Measurements from ENCODE around the gene BRF1.

BRF1 gene

DNA sequence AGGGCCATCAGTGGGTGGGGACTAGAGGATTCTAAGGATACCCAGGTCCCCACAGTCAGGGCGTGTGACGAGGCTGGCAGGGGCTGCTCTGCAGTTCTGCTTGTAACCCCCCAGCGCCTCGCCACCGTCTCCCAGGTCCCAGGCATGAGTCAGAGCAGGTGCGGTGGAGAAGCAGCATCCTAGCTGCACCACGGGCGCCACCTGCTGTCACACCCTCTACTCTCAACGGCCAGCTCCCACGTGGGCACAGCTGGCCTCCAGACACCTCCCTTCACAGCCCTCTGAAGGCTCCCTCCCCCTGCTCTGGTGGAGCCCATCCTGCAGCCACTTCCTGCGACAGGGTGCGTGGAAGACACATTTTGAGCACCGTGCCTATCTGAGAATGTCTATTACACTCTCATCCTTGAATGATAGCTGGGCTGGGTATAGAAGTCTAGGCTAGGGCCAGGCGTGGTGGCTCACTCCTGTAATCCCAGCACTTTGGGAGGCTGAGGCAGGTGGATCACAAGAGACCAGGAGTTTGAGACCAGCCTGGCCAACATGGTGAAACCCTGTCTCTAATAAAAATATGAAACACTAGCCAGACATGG, 112.8 kb downstream of the BRF1 start:
- DNase-seq: no peak

DNA sequence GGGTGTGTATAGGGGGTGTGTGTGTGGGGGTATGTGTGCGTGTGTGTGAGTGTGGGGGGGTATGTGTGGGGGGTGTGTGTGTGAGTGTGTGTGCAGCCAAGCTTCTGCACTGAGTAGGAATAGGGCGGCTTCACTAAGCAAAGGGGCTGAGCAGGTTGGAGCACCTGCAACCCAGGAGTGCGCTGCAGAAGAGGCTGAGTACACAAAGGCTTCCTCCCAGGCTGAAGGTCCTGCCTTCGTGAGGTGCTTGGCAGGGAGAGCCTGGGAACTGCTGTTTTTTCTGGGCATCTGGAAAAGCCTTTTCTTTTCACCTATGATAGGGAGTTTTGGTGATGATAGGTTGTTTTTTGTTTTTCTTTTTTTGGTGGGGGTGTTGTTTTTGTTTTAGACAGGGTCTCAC, 113.7 kb downstream of the BRF1 start:
- no peak for DNase-seq

DNA sequence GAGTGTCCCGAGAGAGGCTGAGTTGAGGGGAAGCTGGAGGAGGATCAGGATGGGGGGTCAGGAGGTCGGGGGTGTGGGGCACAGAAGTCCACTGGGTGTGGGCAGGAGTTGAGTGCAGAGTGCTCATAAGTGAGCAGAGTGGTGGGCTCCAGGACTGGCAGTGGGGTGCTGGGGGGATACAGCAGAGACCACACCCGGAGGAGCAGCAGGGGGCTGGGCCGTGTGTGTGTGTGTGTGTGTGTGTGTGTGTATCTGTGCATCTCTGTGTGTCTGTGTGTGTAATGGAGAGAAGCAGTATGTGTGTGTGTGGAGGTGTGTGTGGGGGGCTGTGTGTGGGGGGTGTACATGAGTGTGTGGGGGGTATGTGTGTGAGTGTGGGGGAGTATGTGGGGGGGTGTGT, 114.8 kb downstream of the BRF1 start:
- no peak for DNase-seq

DNA sequence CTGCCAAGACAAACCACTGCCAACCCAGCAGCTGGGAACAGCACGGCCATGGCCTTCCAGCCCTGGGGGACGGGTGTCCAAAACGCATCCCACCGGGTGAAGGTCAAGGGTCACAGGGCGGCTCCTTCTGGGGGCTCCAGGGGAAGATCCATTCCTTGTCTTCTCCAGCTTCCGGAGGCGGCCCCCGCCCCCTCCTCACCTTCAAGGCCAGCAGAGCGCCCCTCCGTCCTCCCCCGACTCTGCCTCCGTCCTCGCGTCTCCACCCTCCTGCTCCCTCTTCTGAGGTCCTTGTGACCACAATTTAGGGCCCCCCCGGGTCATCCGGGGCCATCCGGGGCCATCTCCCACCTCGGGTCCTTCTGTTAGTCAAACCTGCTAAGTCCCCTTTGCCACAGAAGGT, 115.8 kb downstream of the BRF1 start:
- no peak for DNase-seq

DNA sequence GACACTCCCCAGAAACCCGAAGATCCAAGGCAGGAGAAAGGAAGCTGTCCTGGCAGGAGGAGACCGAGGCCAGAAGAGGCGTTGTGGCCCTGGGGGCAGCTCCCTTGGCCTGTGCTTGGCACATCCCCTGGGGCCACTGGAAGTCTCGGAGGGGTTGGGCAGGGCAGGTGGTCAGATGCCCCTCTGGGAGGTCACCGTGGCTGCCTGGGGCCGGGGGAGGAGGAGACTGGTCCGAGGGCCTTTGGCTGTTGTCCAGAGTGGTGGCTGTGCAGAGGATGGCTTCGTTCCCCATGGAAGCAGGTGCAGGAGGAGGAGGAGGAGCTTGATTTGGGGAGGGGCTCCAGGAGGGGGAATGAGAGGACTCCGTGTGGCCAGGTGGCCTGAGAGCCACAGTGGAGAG, 116.3 kb downstream of the BRF1 start:
- no peak for DNase-seq

DNA sequence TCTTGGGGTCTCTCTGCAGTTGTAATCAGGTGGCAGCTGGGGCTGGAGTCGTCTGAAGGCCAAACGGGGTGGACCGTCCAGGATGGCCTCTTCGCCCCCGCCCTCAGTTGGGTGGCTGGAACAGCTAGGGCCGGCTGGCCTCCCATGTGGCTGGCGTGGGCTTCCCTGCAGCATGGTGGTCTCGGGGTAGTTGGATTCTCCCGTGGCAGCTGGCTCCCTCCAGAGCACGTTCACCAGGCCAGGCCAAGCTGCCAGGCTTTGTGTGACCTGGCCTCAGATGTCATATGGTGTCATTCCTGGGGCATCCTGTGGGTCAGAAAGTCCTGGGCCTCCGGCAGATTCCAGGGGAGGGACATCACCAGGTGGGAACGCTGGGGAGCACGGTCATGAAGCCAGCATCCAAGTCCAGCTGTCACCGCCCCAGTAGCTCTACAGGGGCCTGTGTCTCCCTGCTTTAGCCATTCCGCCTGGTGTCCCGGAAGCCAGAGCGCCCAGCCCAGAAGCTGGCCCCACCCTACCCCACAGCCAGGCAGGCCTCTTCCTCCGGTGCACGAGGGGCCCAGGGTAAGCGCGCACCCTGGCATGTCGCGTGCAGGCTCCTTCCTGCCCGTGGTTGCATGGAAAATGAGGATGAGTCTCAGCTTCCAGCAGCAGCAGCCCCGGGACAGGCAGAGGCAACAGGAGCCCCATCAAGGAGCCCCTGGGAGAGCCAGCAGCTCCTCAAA, 118.3 kb downstream of the BRF1 start:
- no peak for DNase-seq

DNA sequence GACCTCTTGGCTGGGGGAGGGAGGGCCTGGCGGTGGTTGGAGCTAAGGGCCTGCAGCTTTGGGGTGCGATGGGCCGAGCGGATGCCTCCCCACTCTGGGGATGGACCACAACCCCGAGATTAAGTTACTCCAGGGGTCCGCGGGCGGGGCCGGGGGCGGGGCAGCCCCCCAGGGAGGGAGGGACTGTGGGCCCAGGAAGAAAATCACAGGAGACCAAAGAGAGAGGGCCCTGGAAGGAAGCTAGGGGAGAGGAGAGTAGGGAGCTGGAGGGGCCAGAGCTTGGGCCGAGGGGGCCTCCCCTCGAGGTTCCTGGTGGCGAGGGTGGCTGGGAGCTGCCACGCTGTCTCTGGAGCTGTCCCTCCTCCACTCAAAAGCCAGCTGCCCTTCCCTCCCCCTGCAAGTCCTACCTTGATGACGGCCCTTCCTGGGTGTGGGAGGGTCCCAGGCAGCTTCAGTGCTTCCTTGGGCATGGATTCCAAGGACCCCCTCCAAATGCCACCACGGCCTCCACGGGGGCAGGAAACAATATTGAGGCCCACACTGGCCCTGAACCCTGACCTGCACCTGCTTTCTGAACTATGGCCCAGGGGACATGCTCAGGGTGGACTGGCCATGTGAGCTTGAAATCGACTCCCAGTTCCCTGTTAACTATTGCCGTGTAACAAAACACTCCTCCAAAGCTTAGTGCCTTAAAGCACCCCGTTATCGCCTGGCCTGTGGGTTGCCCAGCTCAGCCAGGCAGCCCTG, 119.1 kb downstream of the BRF1 start:
- DNase-seq: no peak

DNA sequence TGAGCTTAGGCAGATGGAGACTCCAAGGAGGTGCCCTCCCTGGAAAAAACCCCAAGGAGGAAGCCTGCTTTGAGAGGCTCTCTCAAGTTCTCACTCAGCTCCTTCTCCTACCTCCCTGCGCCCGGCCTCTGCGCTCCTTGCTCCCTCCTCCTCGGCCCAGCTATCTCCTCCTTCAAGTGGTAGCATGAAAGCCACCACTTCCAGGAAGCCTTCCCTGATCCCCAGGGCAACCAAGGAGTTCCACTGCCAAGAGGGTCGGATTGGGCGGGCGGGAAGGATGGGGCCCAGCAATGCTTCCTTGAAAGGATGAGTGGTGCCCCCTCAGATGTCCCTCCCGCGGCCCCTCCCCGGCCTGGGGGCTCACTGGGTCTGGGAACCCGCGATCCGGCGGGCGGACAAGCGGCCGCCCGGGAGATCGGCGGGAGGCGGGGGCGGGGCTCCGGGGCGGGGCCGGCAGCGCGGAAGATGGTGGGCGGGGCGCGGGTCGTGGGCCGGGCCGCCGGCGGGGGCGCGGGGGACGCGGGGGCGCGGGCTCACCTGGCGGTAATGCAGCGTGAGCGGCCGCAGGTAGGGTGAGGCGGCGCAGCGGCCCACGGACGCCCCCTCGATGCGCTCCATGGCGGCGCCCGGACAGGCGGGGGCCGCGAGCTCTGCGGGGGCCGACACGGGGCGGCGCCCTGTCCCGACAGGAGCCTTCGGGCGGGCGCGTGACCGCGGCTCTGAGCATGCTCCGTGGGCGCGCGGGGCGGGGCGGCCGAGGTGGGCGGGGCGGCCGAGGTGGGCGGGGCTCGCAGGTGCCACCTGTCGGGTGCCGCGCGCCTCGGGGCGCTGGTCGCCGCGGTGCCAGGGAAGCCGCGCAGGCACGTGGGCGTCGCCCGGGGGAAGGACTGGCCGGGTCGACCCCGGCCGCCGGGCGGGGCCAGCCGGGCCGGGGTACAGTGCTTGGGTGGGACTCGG, 119.9 kb downstream of the BRF1 start, which contains the start of gene NUDT14:
Gene NUDT14 (minus strand): TSS at position 721 of the 957 bp plus-strand sequence. CDS start 103 bp downstream, at position 618.
- no peak for DNase-seq

DNA sequence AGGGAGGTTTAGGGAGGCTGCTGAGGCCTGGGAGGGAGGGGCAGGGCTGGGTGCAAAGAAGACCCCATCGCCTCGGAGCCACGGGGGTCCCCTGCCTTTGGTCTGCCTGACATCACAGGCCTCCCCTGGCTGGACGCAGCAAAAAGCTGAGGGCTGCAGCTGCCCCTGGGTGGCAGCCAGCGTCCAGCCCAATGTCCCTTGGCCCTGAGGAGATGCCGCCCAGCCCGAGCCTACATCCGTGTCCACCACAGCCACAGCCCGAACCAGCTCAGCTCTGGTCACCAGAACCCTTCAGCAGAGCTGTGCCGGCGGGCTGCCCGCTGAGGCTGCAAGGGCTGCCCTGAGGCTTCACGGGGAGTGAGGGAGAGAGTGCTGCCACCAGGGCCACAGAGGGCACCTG, 121.6 kb downstream of the BRF1 start:
- DNase-seq: no peak

DNA sequence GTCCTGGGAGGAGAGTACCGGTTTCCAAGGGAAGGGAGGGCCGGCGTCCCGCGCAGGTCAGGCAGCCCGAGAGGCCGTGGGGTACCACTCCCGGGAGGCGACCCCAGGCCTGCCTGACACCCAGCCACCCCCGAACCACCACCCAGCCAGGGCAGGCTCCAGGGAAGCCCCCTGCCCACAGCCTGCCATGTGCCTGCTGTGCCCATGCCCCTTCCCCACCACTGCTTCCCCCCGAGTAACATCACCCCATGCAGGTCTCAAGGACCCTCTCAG, 122.0 kb downstream of the BRF1 start:
- no peak for DNase-seq

DNA sequence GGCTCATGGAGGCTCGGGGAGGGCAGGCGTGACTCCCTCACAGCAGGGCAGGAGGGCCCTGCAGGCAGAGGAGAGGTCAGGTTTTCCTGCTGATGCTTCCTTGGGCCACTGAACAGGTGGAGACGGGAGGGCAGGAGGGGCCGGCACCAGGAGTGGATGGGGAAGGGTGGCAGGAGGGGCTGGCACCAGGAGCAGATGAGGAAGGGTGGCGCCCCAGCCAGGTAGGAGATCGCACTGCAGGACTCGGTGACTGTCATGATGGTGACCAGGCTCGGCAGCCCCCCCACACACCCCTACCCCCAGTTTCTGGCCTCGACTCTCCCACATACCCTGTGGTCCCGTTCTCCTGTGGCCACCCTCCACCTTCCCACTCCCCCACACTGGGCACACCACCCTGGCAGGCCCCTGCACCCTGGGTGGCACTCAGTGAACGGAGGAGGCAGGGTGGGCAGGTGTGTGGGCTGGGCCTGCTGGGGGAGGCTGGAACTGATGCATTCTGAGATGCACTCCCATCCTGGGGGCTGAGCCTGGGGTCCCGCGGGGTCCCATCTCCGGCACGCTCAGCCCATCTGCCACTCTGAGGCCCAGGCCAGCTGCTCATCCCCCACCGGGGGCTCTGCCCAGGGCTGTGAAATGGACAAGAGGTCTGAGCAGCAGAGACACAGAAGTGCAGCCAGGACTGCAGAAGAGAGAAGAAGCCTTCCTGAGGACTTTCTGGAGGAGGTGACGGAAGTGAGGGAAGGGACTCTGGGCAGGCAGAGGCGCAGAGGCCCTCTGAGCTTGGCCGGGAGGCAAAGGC, 122.5 kb downstream of the BRF1 start:
- DNase-seq: no peak

DNA sequence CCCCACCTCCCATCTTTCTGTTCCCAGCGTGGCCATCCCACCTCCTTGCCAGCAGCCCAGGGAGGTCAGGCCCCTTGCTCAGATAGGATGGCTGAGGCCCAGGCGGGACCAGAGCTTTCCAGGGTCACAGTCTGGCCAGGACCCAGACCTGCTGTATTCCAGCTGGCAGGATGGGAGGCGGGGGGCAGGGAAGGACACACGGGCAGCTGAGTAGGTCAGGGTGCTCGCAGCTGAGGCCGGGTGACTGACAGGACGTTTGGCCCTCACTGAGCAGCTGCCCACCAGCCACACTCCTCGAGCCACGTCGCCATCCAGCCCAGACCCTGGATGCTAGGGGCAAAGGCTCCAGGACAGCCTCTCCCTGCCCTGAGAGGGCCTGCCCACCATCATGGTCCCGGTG, 123.7 kb downstream of the BRF1 start:
- no peak for DNase-seq

DNA sequence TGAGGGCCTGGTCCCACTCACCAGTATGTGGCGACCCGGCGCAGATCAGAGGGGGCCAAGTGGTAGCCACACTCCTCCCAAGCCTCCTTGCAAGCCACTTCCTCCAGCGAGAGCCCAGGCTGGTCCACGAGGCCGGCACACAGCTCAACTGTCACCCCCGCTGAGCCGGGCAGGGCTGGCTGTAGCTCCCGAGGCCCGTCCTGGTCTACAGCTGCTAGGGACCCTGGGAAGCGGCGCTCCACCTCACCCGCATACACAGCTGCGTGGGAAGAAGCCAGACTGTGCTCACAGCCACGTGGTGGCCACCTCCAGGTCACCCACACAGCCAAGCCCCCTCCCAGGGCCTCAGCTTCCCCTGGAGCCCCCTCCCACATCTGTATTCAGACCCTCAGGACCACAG, 124.3 kb downstream of the BRF1 start:
- no peak for DNase-seq

DNA sequence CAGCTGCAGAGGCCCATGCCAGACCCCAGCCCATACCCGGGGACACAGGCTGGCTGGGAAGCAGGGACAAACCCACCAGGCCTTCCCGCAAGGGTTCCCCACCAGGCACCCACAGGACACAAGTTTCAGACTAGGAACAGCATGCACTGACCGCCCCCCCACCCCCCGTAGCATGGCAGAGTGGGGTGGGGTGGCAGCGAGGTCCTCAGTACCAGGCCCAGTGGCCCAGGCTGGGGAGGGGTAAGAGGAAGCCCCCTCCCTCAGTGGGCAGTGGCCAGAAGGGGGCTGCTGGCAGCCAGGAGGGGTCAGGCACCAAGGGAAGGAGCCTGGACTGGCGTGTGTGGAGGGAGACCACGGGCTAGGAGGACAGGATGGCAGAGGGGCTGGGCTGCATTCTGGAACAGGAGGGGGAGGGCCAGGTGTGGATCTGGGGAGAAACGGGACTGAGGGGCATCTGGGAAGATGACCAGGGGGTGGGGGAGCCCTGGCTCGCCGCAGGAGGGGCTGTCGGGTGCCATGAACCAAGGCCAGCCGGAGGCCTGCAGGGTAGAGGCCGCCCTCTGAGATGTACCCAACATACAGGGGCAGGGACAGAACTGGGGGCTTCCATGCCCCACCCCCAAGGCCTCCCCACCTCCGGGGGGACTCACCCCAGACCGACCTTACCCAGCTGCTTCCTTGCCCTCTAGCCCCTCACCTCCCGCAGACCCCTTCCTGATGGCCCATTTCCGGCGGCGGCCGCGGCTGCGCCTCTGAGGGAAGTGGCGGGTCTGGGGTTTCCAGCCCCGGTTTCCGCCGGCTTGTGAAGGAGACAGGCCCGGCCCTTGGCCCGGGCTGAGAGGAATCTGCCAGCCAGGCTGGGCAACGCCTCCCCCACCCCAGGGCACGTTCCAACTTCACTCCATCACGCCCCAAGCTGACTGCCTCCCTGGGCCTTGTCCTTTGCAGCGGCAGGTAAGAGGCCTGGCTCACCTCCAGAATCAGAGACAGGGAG, 126.6 kb downstream of the BRF1 start:
- DNase-seq: no peak

DNA sequence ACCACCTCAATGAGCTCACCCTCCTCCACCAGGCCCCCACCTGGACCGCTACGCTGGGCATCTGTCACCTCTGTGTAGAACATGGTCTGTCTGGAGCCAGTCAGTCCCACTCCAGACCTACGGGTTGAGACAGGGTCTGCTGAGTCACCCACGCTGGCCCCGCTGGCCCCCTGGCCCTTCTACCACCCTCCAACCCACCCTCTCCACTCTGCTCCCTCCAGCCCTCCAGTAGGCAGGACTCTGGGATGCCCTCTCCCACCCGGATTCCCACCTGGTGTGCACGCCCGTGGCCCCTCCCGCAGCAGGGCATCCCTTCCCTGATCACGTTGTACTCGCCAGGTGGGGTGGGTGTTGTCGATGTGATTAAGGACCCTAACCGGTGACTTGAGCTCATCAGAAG, 127.7 kb downstream of the BRF1 start:
- DNase-seq: no peak

DNA sequence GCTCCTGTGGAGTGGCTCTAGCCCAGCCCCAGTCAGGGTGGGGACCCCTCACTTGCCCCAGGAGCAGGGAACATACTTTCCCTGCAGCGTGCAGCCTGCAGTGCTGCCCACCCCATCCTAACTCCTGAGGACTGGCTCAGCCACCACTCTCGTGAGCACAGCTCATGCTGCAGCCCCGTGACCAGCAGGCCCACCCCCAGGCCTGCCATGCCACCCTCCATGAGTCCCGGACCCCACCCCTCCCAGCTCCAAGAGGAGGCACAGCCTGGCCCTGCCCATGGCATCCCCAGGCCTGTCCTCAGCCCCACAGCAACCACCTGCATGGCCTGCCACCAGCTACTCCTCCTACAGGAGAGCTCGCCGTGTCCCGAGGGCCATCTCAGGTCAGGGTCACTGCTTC, 128.3 kb downstream of the BRF1 start:
- DNase-seq: no peak

DNA sequence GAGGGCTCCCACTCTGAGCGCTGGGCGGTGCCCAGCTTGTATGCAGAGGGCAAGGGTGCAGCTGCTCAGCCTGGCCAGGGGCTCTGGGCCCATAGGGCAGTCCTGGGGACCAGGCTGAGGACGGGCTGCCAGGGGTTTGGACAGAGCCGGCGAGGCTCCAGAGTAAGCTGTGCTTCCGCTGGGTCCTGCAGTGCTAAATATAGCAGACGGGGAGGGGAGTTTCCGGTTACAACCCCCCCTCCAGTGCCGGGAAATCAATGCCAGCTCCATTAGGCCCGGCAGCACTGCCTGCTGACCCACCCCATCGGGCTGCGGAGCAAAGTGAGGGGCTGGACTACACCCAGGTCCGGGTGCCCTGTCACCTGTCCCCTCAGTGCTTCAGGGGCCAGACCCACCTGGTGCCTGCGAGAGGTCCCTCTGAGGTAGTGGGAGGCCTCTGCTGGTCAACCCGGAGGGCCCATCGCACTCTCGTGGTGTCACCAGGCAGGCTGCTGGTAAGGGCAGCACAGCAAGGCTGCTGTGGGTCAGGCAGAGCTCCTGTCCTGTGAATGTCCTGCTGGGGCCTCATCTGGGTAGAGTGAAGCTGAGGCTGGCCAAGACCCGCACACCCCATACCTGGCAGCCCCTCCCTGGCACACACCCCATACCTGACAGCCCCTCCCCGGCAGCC, 129.7 kb downstream of the BRF1 start:
- peak; percentile 42 for DNase-seq

DNA sequence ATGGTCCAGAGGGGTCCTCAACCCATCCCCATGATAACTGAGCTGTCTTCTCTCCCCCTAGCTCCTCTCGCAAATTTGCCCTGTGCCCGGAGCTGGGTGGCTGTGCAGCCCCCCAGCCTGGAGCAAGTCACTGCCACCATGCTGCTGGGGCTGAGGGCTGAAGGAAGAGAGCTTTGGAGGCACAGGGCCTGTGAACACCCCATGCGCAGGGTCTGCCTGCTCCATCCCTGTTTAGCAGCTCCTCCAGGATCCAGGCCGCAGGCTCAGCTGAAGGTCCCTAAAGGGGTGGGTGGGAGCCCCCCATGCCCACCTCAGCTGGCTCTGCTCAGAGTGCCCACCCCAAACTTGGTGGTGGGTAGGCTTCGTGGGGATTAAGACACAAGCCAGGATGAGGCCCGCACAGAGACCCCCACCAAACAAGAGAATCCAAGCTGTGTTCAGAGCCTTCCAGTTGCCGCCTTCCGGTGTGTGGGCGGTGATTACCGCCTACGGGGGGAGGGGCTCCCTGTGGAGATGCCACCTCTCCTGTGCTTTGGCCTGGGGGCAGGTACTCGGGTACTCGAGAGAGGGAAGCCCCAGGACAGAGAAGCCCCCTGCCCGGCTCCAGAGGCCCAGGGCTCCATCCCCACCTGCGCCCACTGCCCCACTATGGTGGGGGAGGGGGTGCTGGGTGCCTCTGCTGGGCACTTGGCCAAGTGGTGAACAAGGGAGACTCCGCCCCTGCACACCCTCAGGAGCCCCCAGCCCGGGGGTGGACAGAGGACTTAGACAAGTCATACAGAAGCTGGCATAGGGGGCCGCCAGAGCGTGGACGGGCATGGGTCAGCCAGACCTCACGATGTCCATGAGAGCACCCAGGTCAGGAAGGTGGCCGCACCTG, 130.8 kb downstream of the BRF1 start:
- DNase-seq: no peak

DNA sequence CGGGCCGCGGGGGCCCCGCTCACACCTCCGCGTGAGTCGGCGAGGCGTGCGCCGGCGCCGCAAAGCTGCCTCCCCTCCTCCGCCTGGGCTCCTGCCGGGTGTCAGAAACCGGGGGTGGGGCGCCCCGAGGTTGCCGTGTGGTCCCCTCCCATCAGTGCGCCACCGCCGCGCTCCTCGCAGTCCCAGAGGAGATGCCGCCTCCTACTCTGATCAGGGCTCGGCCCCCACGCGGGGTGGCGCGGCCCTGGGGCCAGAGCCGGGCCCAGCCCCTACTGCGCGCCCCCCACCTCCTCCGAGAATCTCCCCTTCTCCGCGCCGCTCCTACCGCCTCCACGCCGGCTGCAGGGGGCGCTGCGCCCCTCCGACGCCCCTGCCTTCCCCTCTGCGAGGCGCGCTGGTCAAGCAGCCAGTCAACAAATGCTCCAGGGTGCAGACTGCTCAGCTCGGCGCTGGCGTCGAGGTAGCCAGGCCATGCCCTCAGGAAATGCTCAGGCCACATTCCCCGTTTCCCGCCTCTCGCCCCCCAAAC, 131.8 kb downstream of the BRF1 start:
- DNase-seq: no peak

Data from NCI-H2081 treated with DMSO at 0.1 percent for 48 hours (cell line).